ENCODE measurements around the gene ZNF654.

DNA sequence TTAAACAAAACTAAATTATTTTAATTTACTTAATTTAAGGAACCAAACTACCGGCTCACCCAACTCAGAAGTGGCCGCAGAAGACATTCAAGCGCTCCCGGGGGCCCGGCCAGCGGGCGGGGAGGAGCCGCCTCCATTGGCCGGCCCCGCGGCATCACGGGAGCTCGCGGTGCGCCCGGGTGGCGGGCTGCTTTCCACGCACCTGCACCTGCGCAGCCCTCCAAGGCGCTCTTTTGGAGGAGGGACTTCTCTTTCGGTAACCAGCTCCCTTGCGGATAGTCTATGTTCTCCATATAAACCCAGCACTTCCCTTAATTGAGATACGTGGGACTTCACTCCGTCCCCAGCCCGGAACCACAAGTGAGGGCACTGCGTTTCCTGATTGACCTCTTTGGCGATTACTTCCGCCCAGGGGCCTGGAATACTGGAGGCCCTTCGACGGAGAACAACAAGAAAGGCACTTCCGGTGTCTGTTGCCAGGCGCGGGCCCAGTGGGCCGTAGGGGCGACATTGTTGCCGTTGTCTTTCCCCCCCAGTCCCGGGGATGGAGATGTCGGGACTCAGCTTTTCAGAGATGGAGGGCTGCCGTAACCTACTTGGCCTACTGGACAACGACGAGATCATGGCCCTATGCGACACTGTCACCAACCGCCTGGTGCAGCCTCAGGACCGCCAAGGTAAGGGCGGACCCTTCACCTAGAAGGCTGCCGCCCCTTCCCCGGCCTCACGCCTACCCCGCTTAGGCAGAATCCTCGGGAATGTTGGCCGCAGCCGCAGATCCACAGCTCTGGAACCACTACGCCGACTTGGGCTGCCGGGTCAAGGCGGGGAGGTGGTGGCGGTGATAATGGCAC lies 90.7 kb downstream of the ZNF654 start, which contains the start of gene C3orf38:
- TF ChIP-seq, protein P1, sequence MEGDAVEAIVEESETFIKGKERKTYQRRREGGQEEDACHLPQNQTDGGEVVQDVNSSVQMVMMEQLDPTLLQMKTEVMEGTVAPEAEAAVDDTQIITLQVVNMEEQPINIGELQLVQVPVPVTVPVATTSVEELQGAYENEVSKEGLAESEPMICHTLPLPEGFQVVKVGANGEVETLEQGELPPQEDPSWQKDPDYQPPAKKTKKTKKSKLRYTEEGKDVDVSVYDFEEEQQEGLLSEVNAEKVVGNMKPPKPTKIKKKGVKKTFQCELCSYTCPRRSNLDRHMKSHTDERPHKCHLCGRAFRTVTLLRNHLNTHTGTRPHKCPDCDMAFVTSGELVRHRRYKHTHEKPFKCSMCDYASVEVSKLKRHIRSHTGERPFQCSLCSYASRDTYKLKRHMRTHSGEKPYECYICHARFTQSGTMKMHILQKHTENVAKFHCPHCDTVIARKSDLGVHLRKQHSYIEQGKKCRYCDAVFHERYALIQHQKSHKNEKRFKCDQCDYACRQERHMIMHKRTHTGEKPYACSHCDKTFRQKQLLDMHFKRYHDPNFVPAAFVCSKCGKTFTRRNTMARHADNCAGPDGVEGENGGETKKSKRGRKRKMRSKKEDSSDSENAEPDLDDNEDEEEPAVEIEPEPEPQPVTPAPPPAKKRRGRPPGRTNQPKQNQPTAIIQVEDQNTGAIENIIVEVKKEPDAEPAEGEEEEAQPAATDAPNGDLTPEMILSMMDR (IDR thresholded peaks at IDR 0.05; ENCODE audit: insufficient read depth, low read depth, low read length) = no peak
- no peak for TF ChIP-seq EZH2 (IDR thresholded peaks at IDR 0.05; ENCODE audit: insufficient read depth, low read length)

All from astrocyte (in vitro differentiated cells and primary cell).